Psoas muscle (tissue), 8 donors: ENCODE measurements around the gene CGB3. TPM values are rescaled to one million over a fixed set of nuclear protein-coding genes. Genes with fewer than 3 reads are reported as not detected.

Experiments
- ATAC-seq, 4 donors: fragments of 200-7000 bp; cut with Tn5 transposase; one replicate each; pipeline ENCODE4 v1.9.1; 2020; ENCODE audit warnings: moderate library complexity in 3 of 4, mild to moderate bottlenecking in 2 of 4
- DNase-seq, 2 donors: peaks; one replicate each; pipeline ENCODE4 v3.0.0-alpha.2; 2020
- H3K27ac ChIP-seq: fragments of 200-600 bp; one replicate; pipeline ENCODE4 v1.8.0; 2022
- H3K27me3 ChIP-seq, 3 donors: fragments of 200-600 bp in 1 of 3; one replicate each; pipeline versions ENCODE4 v1.6.1 to v1.8.0; 2013 to 2022; ENCODE audit warnings: low read length in 2 of 3, mild to moderate bottlenecking in 2 of 3, moderate library complexity in 1 of 3; ENCODE audit not compliant: insufficient read depth in 3 of 3
- H3K36me3 ChIP-seq, 2 donors: fragments of 200-600 bp in 1 of 2; one replicate each; pipeline versions ENCODE4 v1.6.1 to v1.8.0; 2013 to 2022; ENCODE audit warnings: low read depth in 1 of 2, mild to moderate bottlenecking in 1 of 2, moderate library complexity in 1 of 2; ENCODE audit not compliant: insufficient read depth in 1 of 2
- H3K4me1 ChIP-seq: fragments of 200-600 bp; one replicate; pipeline ENCODE4 v1.8.0; 2022
- H3K4me3 ChIP-seq: fragments of 200-600 bp; one replicate; pipeline ENCODE4 v1.8.0; 2022; ENCODE audit warnings: mild to moderate bottlenecking
- H3K9me3 ChIP-seq: fragments of 200-600 bp; one replicate; pipeline ENCODE4 v1.8.0; 2022
- CTCF ChIP-seq: fragments of 200-600 bp; IDR thresholded peaks from one replicate; pipeline ENCODE4 v1.8.0; 2022; ENCODE audit warnings: antibody characterized with exemption
- WGBS, 3 donors: extraction: QIAGEN DNeasy Blood & Tissue Kit; methylation state at CpG; one replicate each; pipeline versions ENCODE4 v1.1.6 to v1.1.7; 2013; 5-methylcytosine and 5-hydroxymethylcytosine counted together
- intact Hi-C, 2 donors: fragments of 100-400 bp; cut with DNase I; formaldehyde crosslinking; loops; one replicate each; pipeline versions ENCODE4 v1.11.0 to v1.14.2; 2022
- polyA plus RNA-seq, 3 donors: library from polyadenylated mRNA; stranded (reverse); fragments of 200-250 nt; gene quantifications; one replicate each; pipeline ENCODE4 v1.2.3, GENCODE V29; 2013
- total RNA-seq, 4 donors: library from RNA; stranded (reverse); fragmentation: NEBNext Ultra II Directional in 2 of 4; extraction: Animal tissue kit (Norgen Biotek cat#: 25700) in 2 of 4; gene quantifications; one replicate each; pipeline versions ENCODE4 v1.2.1 to v1.2.4, GENCODE V29; 2021 to 2023
- donor health status: healthy with polysubstance abuse.
- donor health status: DM: no; HTN: no; CAD: no; lungs with moderate emphysema.
- donor health status: Bipolar disorder and iron deficiency.
- donor health status: healthy.
- donor health status: DM: yes; HTN: yes; CAD: no.
- donor health status: DM: no; HTN: no; CAD: no.
- donor health status: DM: no; HTN: no; CAD: no.
- donor health status: DM: yes; HTN: yes; CAD: no.

The CGB3 gene
- total and polyA plus RNA-seq, 7 donors: not detected

- DNase-seq (no peak), ATAC-seq (no peak)
- Histone ChIP-seq H3K4me3 (no peak overlapping the region), H3K27ac (no peak overlapping the region), H3K4me1 (peaks cover 7% of the 10 kb centered on the region), H3K27me3 (no peaks in the 10 kb centered on the region), H3K36me3 (peaks cover 17 to 62% of the 10 kb centered on the region in 2 donors), H3K9me3 (no peaks in the 10 kb centered on the region)
- intact Hi-C loops: loop anchor here in 1 of 2 donors (5.0 kb wide), 1 partner anchor 43 kb away; the partner anchor contains the start of gene CGB7
- no peak for TF ChIP-seq CTCF
- 88 to 92% (median 90%) methylated on average over 32 of the region's 32 CpGs for WGBS, 3 donors
These were observed 9.8 kb downstream of the CGB3 start for GRCh38 chr19:49014123-49014869.

- DNase-seq (no peak), ATAC-seq (no peak)
- no peak for TF ChIP-seq CTCF
- H3K27me3 ChIP-seq: no peaks in the 10 kb centered on the region
- no peaks in the 10 kb centered on the region for H3K4me1 ChIP-seq
- intact Hi-C loops: loop anchor here in 1 of 2 donors (5.0 kb wide), 1 partner anchor 46 kb away; the partner anchor contains the start of gene CGB7
- no peak overlapping the region for H3K27ac ChIP-seq
- WGBS, 3 donors: 87 to 93% (median 87%) methylated on average over 17 of the region's 17 CpGs
- H3K4me3 ChIP-seq: no peak overlapping the region
- no peaks in the 10 kb centered on the region for H3K9me3 ChIP-seq
- peaks cover 17 to 91% of the 10 kb centered on the region in 2 donors for H3K36me3 ChIP-seq
These were observed 12.9 kb downstream of the CGB3 start for GRCh38 chr19:49011194-49011593.

GRCh38 chr19:49010453-49010852 lies 13.7 kb downstream of the CGB3 start:
- DNase-seq: no peak
- H3K36me3 ChIP-seq: peaks cover 16 to 91% of the 10 kb centered on the region in 2 donors
- 84 to 95% (median 89%) methylated on average over 18 of the region's 18 CpGs for whole genome bisulfite sequencing, 3 donors

GRCh38 chr19:49009828-49010227 lies 14.3 kb downstream of the CGB3 start:
- ATAC-seq: no peak
- H3K27ac ChIP-seq: no peak overlapping the region
- no peaks in the 10 kb centered on the region for H3K9me3 ChIP-seq
- peaks cover 16 to 91% of the 10 kb centered on the region in 2 donors for H3K36me3 ChIP-seq
- 93 to 96% (median 94%) methylated on average over 18 of the region's 18 CpGs for WGBS, 3 donors
- H3K4me3 ChIP-seq: no peak overlapping the region
- no peak for DNase-seq
- no peaks in the 10 kb centered on the region for H3K4me1 ChIP-seq
- no peak for TF ChIP-seq CTCF
- intact Hi-C loops: loop anchor here in 1 of 2 donors (5.0 kb wide), 1 partner anchor 47 kb away; the partner anchor contains the start of gene CGB7
- no peaks in the 10 kb centered on the region for H3K27me3 ChIP-seq

More at GRCh38 chr19:49010453-49010852, 13.7 kb downstream of the CGB3 start:
- Histone ChIP-seq H3K27ac (no peak overlapping the region), H3K4me3 (no peak overlapping the region), H3K4me1 (no peaks in the 10 kb centered on the region), H3K27me3 (no peaks in the 10 kb centered on the region), H3K9me3 (no peaks in the 10 kb centered on the region)
- ATAC-seq: no peak
- no peak for TF ChIP-seq CTCF
- intact Hi-C loops: loop anchor here in 1 of 2 donors (5.0 kb wide), 1 partner anchor 47 kb away; the partner anchor contains the start of gene CGB7
